ENCODE results near the gene C11orf98. TPM values are rescaled to one million over a fixed set of nuclear protein-coding genes. Genes with fewer than 3 reads are reported as not detected.

Gene C11orf98
- total and polyA plus RNA-seq, 2 of the 13 experiments (the other 11 are each of a cell fraction or from before 2014, with no cell fraction given): 30.4 to 91.8 TPM

DNA sequence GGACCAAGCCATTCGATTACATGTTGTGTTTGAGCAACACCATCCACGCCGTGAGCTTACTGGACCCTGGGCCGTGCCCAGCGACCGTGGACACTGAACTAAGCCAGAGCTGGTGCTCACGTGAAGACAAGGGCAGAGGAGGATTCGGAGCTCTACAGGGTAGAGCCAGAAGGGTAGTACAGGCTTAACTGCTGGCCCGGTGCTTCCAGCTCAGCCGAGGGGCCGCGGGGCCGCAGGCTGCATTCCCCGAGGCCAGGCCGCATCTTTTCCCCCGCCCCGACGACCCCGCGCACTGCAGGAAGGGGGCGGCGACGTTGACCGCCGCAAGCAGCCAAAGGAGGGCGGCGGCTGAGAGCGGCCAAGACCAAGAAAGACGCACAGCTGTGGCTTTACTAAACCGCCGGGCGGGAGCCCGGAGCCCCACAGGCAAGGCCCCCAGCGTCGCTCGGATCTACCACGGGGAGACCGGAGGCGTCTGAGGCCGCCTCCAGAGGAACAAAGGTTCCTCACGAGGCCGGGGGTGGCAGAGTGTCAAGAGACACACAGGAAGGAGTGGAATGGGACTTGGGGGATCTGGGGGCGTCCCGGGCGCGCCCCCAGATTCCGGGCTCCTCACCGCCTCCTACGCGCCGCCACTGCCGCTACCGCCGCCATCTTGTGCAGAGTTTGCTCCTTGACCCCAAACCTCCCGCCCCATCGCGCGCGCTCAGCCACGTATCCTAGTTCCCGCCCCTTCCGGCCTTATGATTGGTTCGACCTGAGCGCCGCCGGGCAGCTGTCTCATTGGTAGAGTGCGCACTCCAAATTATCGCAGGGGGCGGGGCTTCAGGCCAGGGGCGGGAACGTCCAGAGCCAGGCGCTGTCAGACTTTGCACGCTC is 18.8 kb downstream of the C11orf98 start, which contains the start of gene GANAB (continued):
- TF ChIP-seq, protein P1, sequence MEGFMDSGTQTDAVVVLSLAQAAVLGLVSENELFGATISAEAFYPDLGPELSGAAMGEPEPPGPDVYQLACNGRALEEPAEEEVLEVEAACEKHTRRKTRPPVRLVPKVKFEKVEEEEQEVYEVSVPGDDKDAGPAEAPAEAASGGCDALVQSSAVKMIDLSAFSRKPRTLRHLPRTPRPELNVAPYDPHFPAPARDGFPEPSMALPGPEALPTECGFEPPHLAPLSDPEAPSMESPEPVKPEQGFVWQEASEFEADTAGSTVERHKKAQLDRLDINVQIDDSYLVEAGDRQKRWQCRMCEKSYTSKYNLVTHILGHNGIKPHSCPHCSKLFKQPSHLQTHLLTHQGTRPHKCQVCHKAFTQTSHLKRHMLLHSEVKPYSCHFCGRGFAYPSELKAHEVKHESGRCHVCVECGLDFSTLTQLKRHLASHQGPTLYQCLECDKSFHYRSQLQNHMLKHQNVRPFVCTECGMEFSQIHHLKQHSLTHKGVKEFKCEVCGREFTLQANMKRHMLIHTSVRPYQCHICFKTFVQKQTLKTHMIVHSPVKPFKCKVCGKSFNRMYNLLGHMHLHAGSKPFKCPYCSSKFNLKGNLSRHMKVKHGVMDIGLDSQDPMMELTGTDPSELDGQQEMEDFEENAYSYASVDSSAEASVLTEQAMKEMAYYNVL (CRISPR knock-in tag; IDR thresholded peaks at IDR 0.05; ENCODE audit: borderline replicate concordance): no peak
- TF ChIP-seq TP53 (CRISPR knock-in tag; conservative IDR thresholded peaks at IDR 0.05): no peak
- TF ChIP-seq GABPA (IDR thresholded peaks at IDR 0.05; ENCODE audit: low read depth, low read length): peak; percentile 66
- TF ChIP-seq GABPA (CRISPR knock-in tag; IDR thresholded peaks at IDR 0.05; ENCODE audit: low read depth): peak; percentile 91
- TF ChIP-seq FIP1L1 (IDR thresholded peaks at IDR 0.05; ENCODE audit: borderline replicate concordance, insufficient read depth, low read depth, low read length): 0 out of 2 replicates have a peak, but pooled peaks have one; percentile 50
- TF ChIP-seq ZNF652 (CRISPR knock-in tag; IDR thresholded peaks at IDR 0.05; ENCODE audit: borderline replicate concordance, low read depth): no peak
- peak; percentile 57; the same call in 1 of the 2 replicates for TF ChIP-seq HNF4G (IDR thresholded peaks at IDR 0.05; ENCODE audit: borderline replicate concordance, low read depth, low read length)
- TF ChIP-seq HNF4G (CRISPR knock-in tag; IDR thresholded peaks at IDR 0.05; ENCODE audit: borderline replicate concordance, low read depth): peak; percentile 25; the same call in 1 of the 2 replicates
- TF ChIP-seq, protein P2, sequence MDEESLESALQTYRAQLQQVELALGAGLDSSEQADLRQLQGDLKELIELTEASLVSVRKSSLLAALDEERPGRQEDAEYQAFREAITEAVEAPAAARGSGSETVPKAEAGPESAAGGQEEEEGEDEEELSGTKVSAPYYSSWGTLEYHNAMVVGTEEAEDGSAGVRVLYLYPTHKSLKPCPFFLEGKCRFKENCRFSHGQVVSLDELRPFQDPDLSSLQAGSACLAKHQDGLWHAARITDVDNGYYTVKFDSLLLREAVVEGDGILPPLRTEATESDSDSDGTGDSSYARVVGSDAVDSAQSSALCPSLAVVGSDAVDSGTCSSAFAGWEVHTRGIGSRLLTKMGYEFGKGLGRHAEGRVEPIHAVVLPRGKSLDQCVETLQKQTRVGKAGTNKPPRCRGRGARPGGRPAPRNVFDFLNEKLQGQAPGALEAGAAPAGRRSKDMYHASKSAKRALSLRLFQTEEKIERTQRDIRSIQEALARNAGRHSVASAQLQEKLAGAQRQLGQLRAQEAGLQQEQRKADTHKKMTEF (CRISPR knock-in tag; IDR thresholded peaks at IDR 0.05): peak; percentile 79
- TF ChIP-seq, protein P3, sequence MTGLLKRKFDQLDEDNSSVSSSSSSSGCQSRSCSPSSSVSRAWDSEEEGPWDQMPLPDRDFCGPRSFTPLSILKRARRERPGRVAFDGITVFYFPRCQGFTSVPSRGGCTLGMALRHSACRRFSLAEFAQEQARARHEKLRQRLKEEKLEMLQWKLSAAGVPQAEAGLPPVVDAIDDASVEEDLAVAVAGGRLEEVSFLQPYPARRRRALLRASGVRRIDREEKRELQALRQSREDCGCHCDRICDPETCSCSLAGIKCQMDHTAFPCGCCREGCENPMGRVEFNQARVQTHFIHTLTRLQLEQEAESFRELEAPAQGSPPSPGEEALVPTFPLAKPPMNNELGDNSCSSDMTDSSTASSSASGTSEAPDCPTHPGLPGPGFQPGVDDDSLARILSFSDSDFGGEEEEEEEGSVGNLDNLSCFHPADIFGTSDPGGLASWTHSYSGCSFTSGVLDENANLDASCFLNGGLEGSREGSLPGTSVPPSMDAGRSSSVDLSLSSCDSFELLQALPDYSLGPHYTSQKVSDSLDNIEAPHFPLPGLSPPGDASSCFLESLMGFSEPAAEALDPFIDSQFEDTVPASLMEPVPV (CRISPR knock-in tag; IDR thresholded peaks at IDR 0.05): peak; percentile 81; the same call in 1 of the 2 replicates
- TF ChIP-seq ZNF747 (CRISPR knock-in tag; IDR thresholded peaks at IDR 0.05; ENCODE audit: borderline replicate concordance): no peak
- TF ChIP-seq POLR2AphosphoS5 (IDR thresholded peaks at IDR 0.05; ENCODE audit: low read depth, low read length): peak; percentile 93
- TF ChIP-seq ZBTB42 (CRISPR knock-in tag; IDR thresholded peaks at IDR 0.05): peak; percentile 82; the same call in 1 of the 2 replicates
- peak; percentile 73; the same call in 1 of the 2 replicates for TF ChIP-seq ZNF30 (CRISPR knock-in tag; IDR thresholded peaks at IDR 0.05)
- peak; percentile 71 for TF ChIP-seq TARDBP (CRISPR knock-in tag; IDR thresholded peaks at IDR 0.05)
- TF ChIP-seq ADNP (CRISPR knock-in tag; IDR thresholded peaks at IDR 0.05): no peak
- TF ChIP-seq, protein P4, sequence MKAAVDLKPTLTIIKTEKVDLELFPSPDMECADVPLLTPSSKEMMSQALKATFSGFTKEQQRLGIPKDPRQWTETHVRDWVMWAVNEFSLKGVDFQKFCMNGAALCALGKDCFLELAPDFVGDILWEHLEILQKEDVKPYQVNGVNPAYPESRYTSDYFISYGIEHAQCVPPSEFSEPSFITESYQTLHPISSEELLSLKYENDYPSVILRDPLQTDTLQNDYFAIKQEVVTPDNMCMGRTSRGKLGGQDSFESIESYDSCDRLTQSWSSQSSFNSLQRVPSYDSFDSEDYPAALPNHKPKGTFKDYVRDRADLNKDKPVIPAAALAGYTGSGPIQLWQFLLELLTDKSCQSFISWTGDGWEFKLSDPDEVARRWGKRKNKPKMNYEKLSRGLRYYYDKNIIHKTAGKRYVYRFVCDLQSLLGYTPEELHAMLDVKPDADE (CRISPR knock-in tag; IDR thresholded peaks at IDR 0.05): 0 out of 2 replicates have a peak, but pooled peaks have one; percentile 66
- peak; percentile 86 for TF ChIP-seq ASH2L (IDR thresholded peaks at IDR 0.05; ENCODE audit: insufficient read length, low read depth, low read length)
- TF ChIP-seq, protein P5, sequence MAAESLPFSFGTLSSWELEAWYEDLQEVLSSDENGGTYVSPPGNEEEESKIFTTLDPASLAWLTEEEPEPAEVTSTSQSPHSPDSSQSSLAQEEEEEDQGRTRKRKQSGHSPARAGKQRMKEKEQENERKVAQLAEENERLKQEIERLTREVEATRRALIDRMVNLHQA (CRISPR knock-in tag; IDR thresholded peaks at IDR 0.05): no peak
- TF ChIP-seq SP1 (IDR thresholded peaks at IDR 0.05): no peak
- TF ChIP-seq SP1 (CRISPR knock-in tag; IDR thresholded peaks at IDR 0.05): peak; percentile 73

All from HepG2 (cell line).